NOMO-1 treated with DMSO at 0.1 percent for 48 hours (cell line): Measurements from ENCODE around the gene RPS10.
A peak's percentile ranks its signal among the peaks of the same experiment; 100 is the strongest.
"Not testable (repeated sequence)": the region's sequence is repeated elsewhere in the genome, so short reads cannot be mapped to it uniquely, and the experiment has no call there.

ENCODE experiments used
- DNase-seq: peaks from one replicate; lab custom pipeline; 2025; ENCODE audit not compliant: unreplicated experiment; lab: John Stamatoyannopoulos, UW

Gene RPS10

DNA sequence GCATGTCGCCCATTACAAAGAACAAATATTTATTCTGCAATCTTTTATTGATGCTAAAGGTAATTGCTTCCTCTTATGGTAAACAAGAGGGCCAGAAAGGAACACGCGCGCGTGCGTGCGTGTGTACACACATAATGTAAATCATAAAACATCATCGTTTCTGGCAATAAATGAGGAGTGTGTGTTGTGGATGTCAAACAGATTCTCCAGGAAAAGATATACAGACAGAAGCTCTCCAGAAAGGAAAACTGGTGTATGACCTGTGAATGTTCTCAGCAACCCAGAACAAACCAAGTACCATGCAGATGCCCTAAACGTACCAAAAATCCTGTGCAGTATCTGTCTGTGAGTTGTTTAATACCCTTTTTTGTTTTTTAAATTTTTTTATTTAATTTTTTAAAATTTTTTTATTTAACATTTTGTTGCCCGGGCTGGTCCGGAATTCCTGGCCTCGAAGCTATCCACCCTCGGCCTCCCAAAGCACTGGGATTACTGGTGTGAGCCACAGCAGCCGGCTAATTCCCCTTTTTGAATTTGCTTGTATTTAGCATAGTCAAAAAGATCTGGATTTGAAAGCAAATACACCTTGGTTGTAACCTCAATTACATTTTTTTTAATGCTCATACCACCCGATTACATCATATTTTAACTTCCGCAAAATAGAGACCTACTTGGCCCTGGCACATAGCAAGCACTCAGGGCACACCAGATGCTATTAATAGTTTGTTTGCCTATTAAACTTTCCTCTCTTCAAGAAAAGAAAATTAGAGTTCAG is 32.5 kb downstream of the RPS10 start:
- peak; percentile 80 for DNase-seq

- peak; percentile 91 for DNase-seq
Observed at GRCh38 chr6:34392497-34393190, 33.2 kb downstream of the RPS10 start, which contains the start of gene NUDT3. Gene NUDT3, minus strand, starts transcription at chr6:34392669. Its CDS starts 307 bp downstream, at chr6:34392362.

DNA sequence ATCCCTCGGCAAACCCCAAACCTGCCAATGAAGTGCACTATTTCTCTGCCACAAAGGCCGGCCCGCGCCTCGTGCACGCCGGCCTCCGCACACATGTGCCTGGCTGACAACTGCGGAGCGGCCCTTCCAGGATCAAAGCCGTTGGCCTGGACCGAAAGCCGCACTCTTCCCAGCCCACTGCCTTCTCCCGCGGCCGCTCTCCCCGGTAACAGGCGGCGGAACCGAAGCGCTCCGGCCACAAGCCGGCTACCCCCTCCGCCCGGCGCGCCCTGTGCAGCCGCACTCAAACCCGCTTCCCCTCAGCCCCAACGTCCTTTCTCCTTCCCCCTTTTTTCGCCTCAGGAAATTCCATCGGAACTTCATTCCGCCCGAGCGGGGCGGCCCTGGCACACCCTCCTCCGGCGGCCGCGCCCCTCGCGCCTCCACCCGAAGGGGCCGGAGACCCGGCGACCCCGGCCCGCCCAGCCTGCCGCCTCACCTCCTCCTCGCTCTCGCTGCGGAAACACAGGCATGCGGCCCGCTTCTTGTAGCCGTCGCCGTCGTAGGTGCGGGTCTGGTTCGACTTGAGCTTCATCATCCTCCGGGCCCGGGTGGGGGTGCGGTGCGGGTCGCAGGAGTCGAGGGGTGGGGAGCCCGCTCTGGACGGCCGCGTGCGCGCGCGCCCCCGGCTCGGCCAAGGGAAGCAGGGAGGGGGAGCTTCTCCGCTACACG is 33.9 kb downstream of the RPS10 start:
- DNase-seq, result peak; percentile 33

- no peak for DNase-seq
Observed at GRCh38 chr6:34391473-34391785, 34.4 kb downstream of the RPS10 start.

- peak; percentile 42 for DNase-seq
Observed at GRCh38 chr6:34390531-34391472, 35.1 kb downstream of the RPS10 start.

DNA sequence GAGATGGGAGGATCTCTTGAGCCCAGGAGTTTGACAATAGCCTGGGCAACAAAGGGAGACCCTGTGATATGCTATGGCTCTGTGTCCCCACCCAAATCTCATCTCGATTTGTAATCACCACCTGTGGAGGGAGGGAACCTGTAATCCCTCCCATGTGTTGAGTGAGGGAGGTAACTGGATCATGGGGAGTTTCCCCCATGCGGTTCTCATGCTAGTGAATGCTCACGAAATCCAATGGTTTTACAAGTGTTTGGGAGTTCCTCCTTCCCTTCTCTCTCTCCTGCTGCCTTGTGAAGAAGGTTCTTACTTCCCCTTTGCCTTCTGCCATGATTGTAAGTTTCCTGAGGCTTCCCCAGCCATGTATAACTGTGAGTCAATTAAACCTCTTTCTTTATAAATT is 36.8 kb downstream of the RPS10 start:
- DNase-seq, result no peak

DNA sequence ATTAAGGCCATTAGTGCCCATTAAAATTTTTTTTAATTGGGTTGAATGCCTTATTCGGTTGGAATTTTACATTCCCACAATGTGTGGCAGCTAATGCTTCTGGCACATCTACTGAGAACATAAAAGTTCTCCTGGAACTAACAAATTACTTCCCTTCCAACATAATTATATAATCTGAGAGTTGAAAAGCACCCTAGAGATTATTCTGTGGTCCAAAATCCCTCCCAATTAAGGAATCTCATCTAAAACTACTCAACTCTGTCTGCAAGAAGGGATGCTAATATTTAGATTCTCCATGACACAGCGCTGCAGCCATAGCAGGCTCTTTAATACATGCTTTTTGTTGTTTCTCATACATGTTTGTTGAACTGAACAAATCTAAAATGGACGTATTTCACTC is 37.4 kb downstream of the RPS10 start:
- no peak for DNase-seq

GRCh38 chr6:34386316-34387137 is 39.3 kb downstream of the RPS10 start:
- no peak for DNase-seq

GRCh38 chr6:34385793-34386195 is 40.1 kb downstream of the RPS10 start:
- no peak for DNase-seq

DNA sequence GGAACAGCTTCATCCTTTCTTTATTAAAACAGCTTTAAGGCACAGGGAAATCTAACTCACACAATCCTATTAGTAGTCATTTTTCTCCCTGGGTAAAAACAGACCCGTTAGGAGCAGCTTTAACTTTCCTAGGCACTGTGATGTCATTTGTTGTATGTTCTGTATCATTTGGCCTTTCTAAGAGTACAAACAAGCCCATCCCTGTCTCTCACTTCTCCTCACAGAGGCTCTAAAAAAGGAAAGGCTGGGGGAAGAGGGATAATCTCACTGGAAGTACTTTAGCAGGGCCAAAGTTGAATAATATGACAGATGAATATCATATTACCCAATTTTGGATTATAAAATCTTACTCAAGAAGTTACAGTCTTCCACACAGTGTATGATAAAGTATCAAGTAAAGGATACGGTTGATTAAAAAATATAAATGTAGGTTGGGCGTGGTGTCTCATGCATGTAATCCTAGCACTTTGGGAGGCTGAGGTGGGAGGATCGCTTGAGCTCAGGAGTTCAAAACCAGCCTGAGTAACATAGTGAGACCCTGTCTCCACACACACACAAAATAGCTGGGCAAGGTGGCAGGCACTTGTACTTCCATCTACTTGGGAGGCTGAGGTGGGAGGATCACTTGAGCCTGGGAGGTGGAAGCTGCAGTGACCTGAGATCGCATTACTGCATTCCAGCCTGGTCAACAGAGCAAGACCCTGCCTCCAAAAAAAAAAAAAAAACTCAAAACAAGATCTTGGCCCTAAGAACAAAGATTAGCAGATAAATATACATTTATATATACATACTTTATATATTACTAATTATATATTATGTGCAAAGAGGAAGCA is 41.3 kb downstream of the RPS10 start:
- DNase-seq, result no peak

DNA sequence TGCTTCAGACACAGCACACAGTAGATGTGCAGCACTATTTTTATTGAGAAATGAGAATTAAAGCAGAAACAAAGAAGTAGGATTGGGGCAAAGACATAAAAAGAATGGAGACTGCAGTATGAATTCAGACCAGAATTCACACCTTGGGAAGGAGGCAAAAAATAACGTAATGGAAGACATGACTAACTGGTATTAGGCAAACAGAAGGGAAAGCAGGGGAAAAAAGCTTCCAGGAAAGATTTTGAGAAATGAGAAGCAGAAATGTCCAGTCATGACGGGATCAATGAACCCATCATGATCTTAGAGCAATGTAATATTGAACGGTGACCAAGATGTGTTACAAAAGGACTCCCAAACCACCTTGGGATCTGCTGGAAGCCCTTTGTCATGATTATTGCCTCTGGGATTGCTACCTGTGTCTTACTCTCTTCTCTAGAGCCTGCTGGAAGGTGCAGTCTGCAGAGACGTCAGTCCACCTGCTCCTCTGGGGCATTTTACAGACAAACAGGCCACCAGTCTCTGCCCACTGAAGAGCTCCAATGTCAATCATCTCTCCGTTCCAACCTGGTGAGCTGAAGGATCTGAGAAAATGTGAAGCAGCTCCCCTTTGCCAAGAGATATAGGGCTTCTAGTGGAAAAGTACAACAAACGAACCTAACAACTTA is 42.1 kb downstream of the RPS10 start:
- no peak for DNase-seq

- DNase-seq, result no peak
Observed at GRCh38 chr6:34383161-34383631, 42.7 kb downstream of the RPS10 start.

DNA sequence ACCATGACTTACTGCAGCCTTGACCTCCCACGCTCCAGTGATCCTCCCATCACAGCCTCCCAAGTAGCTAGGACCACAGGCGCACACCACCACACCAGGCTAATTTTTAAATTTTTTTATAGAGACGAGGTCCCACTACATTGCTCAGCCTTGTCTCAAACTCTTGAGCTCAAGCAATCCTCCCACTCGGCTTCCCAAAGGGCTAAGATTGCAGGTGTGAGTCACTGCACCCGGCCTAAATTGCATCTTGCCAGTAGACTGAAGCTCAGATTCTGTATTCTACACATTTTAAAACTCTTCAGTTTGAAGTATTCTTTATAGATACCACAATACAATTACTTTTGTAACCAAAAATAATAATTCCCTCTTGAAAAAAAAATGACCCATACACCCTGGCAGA is 44.8 kb downstream of the RPS10 start:
- DNase-seq, result no peak

GRCh38 chr6:34378470-34378869 is 47.4 kb downstream of the RPS10 start:
- no peak for DNase-seq

GRCh38 chr6:34377984-34378383 is 47.9 kb downstream of the RPS10 start:
- no peak for DNase-seq

GRCh38 chr6:34377571-34377970 is 48.3 kb downstream of the RPS10 start:
- not testable (repeated sequence) for DNase-seq

DNA sequence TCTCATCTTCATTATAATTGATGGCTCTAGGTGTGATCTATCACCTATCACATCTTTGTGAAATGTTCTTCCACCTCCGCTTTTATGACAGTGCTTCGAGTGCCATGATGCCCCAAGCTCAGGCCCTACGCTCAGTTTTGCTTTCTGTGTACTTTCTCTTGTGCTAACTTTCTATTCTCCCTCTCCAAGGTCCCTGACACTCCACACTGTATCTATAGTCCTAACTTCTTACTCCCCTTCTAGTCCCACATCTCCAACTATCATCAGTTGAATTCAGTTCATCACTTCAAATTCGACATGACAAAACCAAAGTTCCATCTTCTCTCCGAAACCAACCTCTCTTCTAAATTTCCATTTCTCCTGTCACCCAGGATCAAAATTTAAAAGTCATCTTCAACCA is 50.0 kb downstream of the RPS10 start:
- no peak for DNase-seq

GRCh38 chr6:34374508-34374907 is 51.4 kb downstream of the RPS10 start:
- DNase-seq, result no peak
